Nephron progenitor cell (in vitro differentiated cells): ENCODE results near the gene PLPPR5.
A peak's percentile ranks its signal among the peaks of the same experiment; 100 is the strongest.

ENCODE experiments used
- DNase-seq: peaks from one replicate; pipeline ENCODE4 v3.0.0; 2021
- H3K27ac Mint-ChIP-seq: 2 replicates; pipeline ENCODE4 v1.8.0; 2021; ENCODE audit warnings: mild to moderate bottlenecking, moderate library complexity, mixed read lengths
- H3K27me3 Mint-ChIP-seq: 2 replicates; pipeline ENCODE4 v1.8.0; 2021; ENCODE audit warnings: mild to moderate bottlenecking, low read depth, mixed read lengths; ENCODE audit not compliant: poor library complexity
- H3K36me3 Mint-ChIP-seq: 2 replicates; pipeline ENCODE4 v1.8.0; 2021; ENCODE audit warnings: low read depth, mixed read lengths
- H3K4me1 Mint-ChIP-seq: 2 replicates; pipeline ENCODE4 v1.8.0; 2021; ENCODE audit warnings: mixed read lengths
- H3K4me3 Mint-ChIP-seq: 2 replicates; pipeline ENCODE4 v1.8.0; 2021; ENCODE audit warnings: mild to moderate bottlenecking, moderate library complexity, mixed read lengths
- H3K9me3 Mint-ChIP-seq: 2 replicates; pipeline ENCODE4 v1.8.0; 2021; ENCODE audit warnings: mild to moderate bottlenecking, moderate library complexity, mixed read lengths
- TF ChIP-seq, protein P1 (sequence below): fragments of 200-600 bp; sonication (generic); IDR thresholded peaks from 2 replicates; pipeline ENCODE4 v1.5.0; 2021; ENCODE audit warnings: antibody characterized with exemption

The PLPPR5 gene

GRCh38 chr1:98874828-98875227 lies 129.8 kb downstream of the PLPPR5 start:
- no peak overlapping the region for H3K4me3 Mint-ChIP-seq
- H3K9me3 Mint-ChIP-seq = peaks cover 7% of the 10 kb centered on the region
- H3K27ac Mint-ChIP-seq = no peak overlapping the region
- no peaks in the 10 kb centered on the region for H3K4me1 Mint-ChIP-seq
- H3K36me3 Mint-ChIP-seq = no peaks in the 10 kb centered on the region
- H3K27me3 Mint-ChIP-seq = no peaks in the 10 kb centered on the region
- TF ChIP-seq, protein P1, sequence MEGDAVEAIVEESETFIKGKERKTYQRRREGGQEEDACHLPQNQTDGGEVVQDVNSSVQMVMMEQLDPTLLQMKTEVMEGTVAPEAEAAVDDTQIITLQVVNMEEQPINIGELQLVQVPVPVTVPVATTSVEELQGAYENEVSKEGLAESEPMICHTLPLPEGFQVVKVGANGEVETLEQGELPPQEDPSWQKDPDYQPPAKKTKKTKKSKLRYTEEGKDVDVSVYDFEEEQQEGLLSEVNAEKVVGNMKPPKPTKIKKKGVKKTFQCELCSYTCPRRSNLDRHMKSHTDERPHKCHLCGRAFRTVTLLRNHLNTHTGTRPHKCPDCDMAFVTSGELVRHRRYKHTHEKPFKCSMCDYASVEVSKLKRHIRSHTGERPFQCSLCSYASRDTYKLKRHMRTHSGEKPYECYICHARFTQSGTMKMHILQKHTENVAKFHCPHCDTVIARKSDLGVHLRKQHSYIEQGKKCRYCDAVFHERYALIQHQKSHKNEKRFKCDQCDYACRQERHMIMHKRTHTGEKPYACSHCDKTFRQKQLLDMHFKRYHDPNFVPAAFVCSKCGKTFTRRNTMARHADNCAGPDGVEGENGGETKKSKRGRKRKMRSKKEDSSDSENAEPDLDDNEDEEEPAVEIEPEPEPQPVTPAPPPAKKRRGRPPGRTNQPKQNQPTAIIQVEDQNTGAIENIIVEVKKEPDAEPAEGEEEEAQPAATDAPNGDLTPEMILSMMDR = no peak
- DNase-seq = no peak

DNA sequence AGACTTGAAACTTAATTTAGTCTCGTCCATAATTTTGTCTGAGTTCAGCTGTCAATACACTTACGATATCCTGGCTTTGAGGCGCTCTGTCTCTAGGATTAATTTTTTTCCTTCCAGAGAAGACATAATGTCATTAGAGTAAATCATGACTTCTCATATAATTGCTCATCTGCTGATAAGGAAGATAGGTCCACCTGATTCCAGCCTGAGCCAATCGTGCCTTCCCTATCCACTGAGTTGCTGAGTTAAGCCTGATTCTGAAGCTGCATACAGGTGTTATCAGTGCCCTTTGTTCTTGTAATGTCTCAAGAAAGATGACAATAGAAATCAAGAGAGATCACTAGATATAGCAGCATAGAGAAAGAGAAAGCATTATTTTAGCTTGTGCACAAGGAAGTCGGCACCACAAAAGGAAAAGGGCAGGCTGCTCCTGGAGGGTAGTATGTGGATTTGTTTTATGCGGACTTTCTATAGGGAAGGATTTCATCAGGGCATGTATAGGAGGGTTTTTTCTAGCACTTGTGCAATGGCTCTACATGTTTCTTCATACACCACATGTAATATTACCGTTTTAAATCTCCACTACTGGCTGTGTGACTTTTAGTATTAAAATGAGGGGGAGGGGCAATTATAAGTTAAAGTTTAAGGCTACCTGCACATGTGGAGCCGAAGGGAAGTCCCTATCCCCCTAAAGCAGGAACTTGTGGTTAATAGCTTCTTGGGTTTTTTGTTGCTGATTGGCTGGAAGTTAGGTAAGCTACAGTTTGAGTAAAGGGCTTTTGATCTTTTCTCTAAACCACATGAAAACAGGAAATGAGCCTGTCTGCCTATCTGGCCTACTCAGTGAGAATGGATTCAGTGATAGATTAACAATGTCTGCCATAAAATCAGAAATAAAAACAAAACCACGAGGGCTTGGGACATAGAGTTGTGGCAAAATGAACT lies 133.4 kb downstream of the PLPPR5 start:
- Mint-ChIP-seq H3K4me1 (no peaks in the 10 kb centered on the region), H3K36me3 (peaks cover 6% of the 10 kb centered on the region), H3K27ac (peak overlapping the region; percentile 29), H3K4me3 (no peak overlapping the region), H3K27me3 (no peaks in the 10 kb centered on the region), H3K9me3 (peaks cover 10% of the 10 kb centered on the region)
- TF ChIP-seq, protein P1 = no peak
- DNase-seq = no peak

DNA sequence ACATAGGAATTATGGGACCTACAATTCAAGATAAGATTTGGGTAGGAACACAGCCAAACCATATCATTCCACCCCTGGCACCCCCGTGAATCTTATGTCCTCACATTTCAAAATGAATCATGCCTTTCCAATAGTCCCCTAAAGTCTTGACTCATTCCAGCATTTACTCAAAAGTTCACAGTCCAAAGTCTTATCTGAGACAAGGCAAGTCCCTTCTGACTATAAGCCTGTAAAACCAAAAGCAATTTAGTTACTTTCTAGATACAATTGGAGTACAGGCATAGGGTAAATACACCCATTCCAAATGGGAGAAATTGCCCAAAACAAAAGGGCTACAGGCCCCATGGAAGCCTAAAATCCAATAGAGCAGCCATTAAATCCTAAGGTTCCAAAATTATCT lies 138.9 kb downstream of the PLPPR5 start:
- Mint-ChIP-seq H3K36me3 (peaks cover 6% of the 10 kb centered on the region), H3K4me3 (no peak overlapping the region), H3K27ac (no peak overlapping the region), H3K27me3 (no peaks in the 10 kb centered on the region), H3K9me3 (peaks cover 22% of the 10 kb centered on the region), H3K4me1 (no peaks in the 10 kb centered on the region)
- DNase-seq = no peak
- TF ChIP-seq, protein P1 = no peak

- Mint-ChIP-seq H3K27ac (no peak overlapping the region), H3K27me3 (no peaks in the 10 kb centered on the region), H3K9me3 (peaks cover 6% of the 10 kb centered on the region), H3K4me3 (no peak overlapping the region), H3K4me1 (no peaks in the 10 kb centered on the region), H3K36me3 (no peaks in the 10 kb centered on the region)
- DNase-seq = no peak
- TF ChIP-seq, protein P1 = no peak
Observed at GRCh38 chr1:98860329-98860728, 144.3 kb downstream of the PLPPR5 start.

GRCh38 chr1:98854137-98854536 lies 150.5 kb downstream of the PLPPR5 start:
- DNase-seq = no peak
- TF ChIP-seq, protein P1 = no peak
- H3K4me1 Mint-ChIP-seq = no peaks in the 10 kb centered on the region
- no peak overlapping the region for H3K27ac Mint-ChIP-seq
- H3K9me3 Mint-ChIP-seq = peaks cover 6% of the 10 kb centered on the region
- no peaks in the 10 kb centered on the region for H3K36me3 Mint-ChIP-seq
- H3K4me3 Mint-ChIP-seq = no peak overlapping the region
- no peaks in the 10 kb centered on the region for H3K27me3 Mint-ChIP-seq
